Pancreas (tissue), 10 donors: ENCODE results near the gene FGD5. TPM values are rescaled to one million over a fixed set of nuclear protein-coding genes. Genes with fewer than 3 reads are reported as not detected.

Experiments used
- ATAC-seq, 4 donors: fragments of 200-7000 bp; cut with Tn5 transposase; one replicate each; pipeline versions ENCODE4 v1.8.0 to v1.9.1; 2020; ENCODE audit warnings: mild to moderate bottlenecking in 4 of 4, moderate library complexity in 4 of 4
- DNase-seq, 6 donors: peaks; one replicate each; pipeline ENCODE4 v3.0.0-alpha.2; 2020
- FAIRE-seq: peaks from 2 replicates; lab custom pipeline; 2012; peaks lifted over from hg19 to GRCh38; lab: Jason Lieb, UNC
- H3K27ac ChIP-seq, 4 donors: fragments of 200-600 bp; sonication (generic); 1 replicate in 3 of 4; 2 replicates in 1 of 4; pipeline versions ENCODE4 v1.5.0 to v1.8.0; 2020
- H3K27me3 ChIP-seq, 4 donors: fragments of 200-600 bp; one replicate each; pipeline ENCODE4 v1.8.0; 2021
- H3K36me3 ChIP-seq, 3 donors: fragments of 200-600 bp; sonication (generic) in 1 of 3; one replicate each; pipeline versions ENCODE4 v1.5.0 to v1.8.0; 2020 to 2021
- H3K4me1 ChIP-seq, 3 donors: fragments of 200-600 bp; one replicate each; pipeline ENCODE4 v1.8.0; 2021
- H3K4me3 ChIP-seq, 4 donors: fragments of 200-600 bp; sonication (generic) in 2 of 4; one replicate each; pipeline versions ENCODE4 v1.5.0 to v1.8.0; 2020 to 2021
- H3K9me3 ChIP-seq, 4 donors: fragments of 200-600 bp; one replicate each; pipeline ENCODE4 v1.8.0; 2021
- WGBS, 2 donors: extraction: QIAGEN DNeasy Blood & Tissue Kit; methylation state at CpG; one replicate each; pipeline ENCODE4 v1.1.7; 2013; 5-methylcytosine and 5-hydroxymethylcytosine counted together
- intact Hi-C, 3 donors: fragments of 100-400 bp; cut with DNase I; formaldehyde crosslinking; loops; one replicate each; pipeline versions ENCODE4 v1.11.1 to v1.14.2; 2022
- polyA plus RNA-seq, 2 donors: library from polyadenylated mRNA; stranded (reverse); fragments of 200-250 nt; gene quantifications; one replicate each; pipeline ENCODE4 v1.2.3, GENCODE V29; 2013
- total RNA-seq, 6 donors: library from RNA; stranded (reverse); fragmentation: NEBNext Ultra II Directional in 4 of 6; extraction: Animal tissue kit (Norgen Biotek cat#: 25700) in 4 of 6; gene quantifications; one replicate each; pipeline versions ENCODE4 v1.2.1 to v1.2.4, GENCODE V29; 2021 to 2023
- TF ChIP-seq, protein P1 (sequence below), 4 donors: fragments of 200-600 bp; sonication (generic) in 3 of 4; IDR thresholded peaks; one replicate each; pipeline versions ENCODE4 v1.5.0 to v1.8.0; 2021; ENCODE audit warnings: antibody characterized with exemption in 4 of 4
- donor health status: healthy with polysubstance abuse.
- donor health status: DM: no; HTN: no; CAD: no; lungs with moderate emphysema.
- donor health status: DM: no; HTN: no; CAD: no.
- donor health status: control.
- donor health status: control.
- donor health status: Bipolar disorder and iron deficiency.
- donor health status: DM: yes; HTN: yes; CAD: no.
- donor health status: DM: no; HTN: no; CAD: no.
- donor health status: DM: no; HTN: no; CAD: no.
- donor health status: DM: yes; HTN: yes; CAD: no.

Gene FGD5
- total and polyA plus RNA-seq, 8 donors = 2.2 to 7.1 (median 3.3) TPM

DNA sequence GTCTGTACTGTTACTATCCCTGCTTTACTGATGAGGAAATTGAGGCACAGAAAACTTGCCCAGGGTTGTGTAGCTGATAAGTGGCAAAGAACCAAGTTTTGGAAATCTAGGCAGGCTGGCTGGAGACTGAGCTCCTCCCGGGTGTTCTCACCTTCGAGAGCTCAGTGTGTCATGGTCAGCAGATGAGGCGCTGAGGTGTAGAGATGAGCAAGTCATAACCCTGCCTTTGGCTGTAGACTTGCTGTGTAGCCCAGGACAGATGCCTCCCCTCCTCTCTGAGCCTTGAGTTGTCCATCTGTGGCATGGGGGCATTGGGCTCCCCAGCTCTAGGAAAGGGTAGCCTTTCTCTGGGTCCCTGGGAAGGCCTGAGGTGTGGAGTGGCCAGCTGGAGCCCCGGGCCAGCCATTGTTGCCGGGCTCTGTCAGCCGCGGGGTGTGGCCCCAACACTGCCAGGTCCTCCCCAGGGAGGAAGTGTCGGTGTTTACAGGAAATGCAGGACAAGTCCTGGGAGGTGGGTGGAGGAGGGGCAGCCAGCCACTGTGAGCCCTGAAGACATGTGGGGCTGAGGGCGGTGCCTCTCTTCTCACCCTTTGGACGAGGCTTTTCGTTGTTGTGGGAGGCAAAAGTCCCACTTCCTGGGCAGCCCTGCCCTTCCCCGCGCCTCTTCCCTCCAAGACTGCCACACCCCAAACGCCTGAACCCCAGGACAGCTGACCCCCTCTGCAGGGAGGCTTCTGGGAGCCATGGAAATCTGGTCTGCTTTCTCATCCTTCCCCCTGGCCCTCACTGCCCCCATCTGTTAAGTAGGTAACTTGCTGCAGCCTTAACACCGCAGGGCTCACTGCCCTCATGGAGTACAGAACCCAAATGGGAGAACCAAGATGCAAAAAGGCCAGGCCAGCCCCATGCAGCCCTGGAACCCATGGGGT lies 29.1 kb downstream of the FGD5 start:
- H3K9me3 ChIP-seq = no peaks in the 10 kb centered on the region
- H3K36me3 ChIP-seq = no peaks in the 10 kb centered on the region
- FAIRE-seq (no peak), DNase-seq (no peak), ATAC-seq (peak in 2 of 4 donors; percentile 57 to 73)
- WGBS, 2 donors = 24 to 34% methylated on average over 15 of the region's 15 CpGs
- H3K4me1 ChIP-seq = no peaks in the 10 kb centered on the region
- no peak overlapping the region for H3K4me3 ChIP-seq
- no peak overlapping the region for H3K27ac ChIP-seq
- intact Hi-C loops = no loop called here
- TF ChIP-seq, protein P1, sequence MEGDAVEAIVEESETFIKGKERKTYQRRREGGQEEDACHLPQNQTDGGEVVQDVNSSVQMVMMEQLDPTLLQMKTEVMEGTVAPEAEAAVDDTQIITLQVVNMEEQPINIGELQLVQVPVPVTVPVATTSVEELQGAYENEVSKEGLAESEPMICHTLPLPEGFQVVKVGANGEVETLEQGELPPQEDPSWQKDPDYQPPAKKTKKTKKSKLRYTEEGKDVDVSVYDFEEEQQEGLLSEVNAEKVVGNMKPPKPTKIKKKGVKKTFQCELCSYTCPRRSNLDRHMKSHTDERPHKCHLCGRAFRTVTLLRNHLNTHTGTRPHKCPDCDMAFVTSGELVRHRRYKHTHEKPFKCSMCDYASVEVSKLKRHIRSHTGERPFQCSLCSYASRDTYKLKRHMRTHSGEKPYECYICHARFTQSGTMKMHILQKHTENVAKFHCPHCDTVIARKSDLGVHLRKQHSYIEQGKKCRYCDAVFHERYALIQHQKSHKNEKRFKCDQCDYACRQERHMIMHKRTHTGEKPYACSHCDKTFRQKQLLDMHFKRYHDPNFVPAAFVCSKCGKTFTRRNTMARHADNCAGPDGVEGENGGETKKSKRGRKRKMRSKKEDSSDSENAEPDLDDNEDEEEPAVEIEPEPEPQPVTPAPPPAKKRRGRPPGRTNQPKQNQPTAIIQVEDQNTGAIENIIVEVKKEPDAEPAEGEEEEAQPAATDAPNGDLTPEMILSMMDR (IDR thresholded peaks at IDR 0.05) = no peak
- H3K27me3 ChIP-seq = no peaks in the 10 kb centered on the region

DNA sequence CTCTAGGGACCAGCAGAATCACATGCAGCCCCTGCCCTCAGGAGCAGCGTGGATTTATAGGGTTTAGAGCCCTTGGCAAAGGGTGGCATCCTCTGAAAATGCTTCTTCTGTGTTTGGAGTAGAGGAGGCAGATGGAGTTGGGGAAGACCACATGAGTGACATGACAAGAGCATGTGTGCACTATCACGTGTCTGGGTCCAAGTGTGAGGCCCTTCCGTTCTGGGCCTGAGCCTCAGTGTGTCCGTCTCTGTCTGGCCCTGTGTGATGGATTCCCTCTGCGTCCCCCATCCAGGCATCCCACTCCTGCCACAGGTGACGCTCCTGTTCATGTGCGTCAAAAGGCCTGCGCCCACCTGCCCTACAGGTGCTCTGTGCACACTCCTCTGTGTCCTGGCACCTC lies 30.1 kb downstream of the FGD5 start:
- TF ChIP-seq, protein P1 (IDR thresholded peaks at IDR 0.05) = no peak
- H3K4me1 ChIP-seq = no peaks in the 10 kb centered on the region

DNA sequence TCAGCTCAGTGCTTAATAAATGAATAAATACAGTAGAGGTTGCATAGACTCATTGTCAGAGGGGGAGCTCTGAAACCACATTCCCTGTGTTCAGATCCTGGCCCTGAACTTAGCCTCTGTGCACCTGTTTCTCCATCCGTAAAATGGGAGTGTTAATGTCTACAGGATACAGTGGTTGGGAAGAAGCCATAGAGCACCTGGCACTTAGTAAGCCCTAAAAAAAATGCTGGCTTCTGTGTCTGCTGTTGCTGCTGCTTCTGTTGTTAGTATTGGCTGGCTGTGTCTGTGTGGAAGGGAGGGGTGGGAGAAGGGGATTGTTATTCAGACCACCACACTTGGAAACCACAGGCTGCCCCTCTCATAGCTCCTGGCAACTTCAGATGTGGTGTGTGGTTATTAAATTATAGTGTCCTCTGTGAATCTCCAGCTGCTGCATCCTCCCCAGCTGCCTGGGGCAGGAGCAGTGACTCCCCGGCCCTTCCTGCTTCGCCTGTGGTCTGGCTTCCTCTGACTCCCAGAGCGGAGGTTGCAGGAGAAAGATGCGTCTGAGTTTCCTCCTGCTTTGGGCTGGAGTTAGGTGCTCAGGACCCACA lies 31.0 kb downstream of the FGD5 start:
- no peaks in the 10 kb centered on the region for H3K4me1 ChIP-seq
- H3K4me3 ChIP-seq = no peak overlapping the region
- intact Hi-C loops = no loop called here
- no peak for FAIRE-seq
- H3K9me3 ChIP-seq = no peaks in the 10 kb centered on the region
- TF ChIP-seq, protein P1 (IDR thresholded peaks at IDR 0.05) = no peak
- H3K27me3 ChIP-seq = no peaks in the 10 kb centered on the region
- DNase-seq = no peak
- WGBS, 2 donors = 68 to 77% methylated on average over 5 of the region's 5 CpGs
- H3K27ac ChIP-seq = no peak overlapping the region
- H3K36me3 ChIP-seq = no peaks in the 10 kb centered on the region
- ATAC-seq = peak in 1 of 4 donors; percentile 22

More for the DNA sequence above, 30.1 kb downstream of the FGD5 start:
- WGBS, 2 donors = 81 to 93% methylated on average over 8 of the region's 8 CpGs
- no peaks in the 10 kb centered on the region for H3K27me3 ChIP-seq
- ATAC-seq = no peak
- no peaks in the 10 kb centered on the region for H3K9me3 ChIP-seq
- DNase-seq = no peak
- H3K4me3 ChIP-seq = no peak overlapping the region
- no peak for FAIRE-seq
- intact Hi-C loops = no loop called here
- H3K36me3 ChIP-seq = no peaks in the 10 kb centered on the region
- no peak overlapping the region for H3K27ac ChIP-seq

DNA sequence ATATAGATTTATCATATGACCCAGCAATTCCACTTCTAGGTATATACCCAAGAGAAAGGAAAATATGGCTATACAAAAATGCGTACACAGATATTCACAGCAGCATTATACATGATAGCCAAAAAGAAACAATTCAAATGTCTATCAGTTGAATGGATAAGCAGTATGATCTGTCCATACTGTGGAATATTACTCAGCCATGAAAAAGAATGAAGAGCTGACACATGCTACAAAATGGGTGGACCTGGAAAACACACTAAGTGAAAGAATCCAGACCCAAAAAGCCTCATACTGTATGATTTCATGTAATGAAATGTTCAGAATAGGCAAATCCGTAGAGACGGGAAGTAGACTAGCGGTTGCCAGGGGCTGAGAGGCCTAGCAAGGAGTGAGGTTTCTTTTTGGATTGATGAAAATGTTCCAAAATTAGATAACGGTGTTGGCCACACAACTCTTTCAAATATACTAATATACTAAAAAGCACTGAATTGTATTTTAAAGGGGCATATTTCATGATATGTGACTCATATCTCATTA lies 33.4 kb downstream of the FGD5 start:
- Histone ChIP-seq H3K4me3 (no peak overlapping the region), H3K9me3 (no peaks in the 10 kb centered on the region), H3K27me3 (no peaks in the 10 kb centered on the region), H3K36me3 (no peaks in the 10 kb centered on the region), H3K4me1 (no peaks in the 10 kb centered on the region), H3K27ac (no peak overlapping the region)
- 81 to 92% methylated on average over 5 of the region's 5 CpGs for WGBS, 2 donors
- DNase-seq (no peak), ATAC-seq (no peak), FAIRE-seq (no peak)
- TF ChIP-seq, protein P1 (IDR thresholded peaks at IDR 0.05) = no peak
- intact Hi-C loops = no loop called here
